GM21515 (cell line): ENCODE measurements around the gene IGF2.
"Not testable (repeated sequence)": the region's sequence is repeated elsewhere in the genome, so short reads cannot be mapped to it uniquely, and the experiment has no call there.

Experiments
- ATAC-seq: cut with Tn5 transposase; IDR thresholded peaks from one replicate; pipeline ENCODE4 v1.9.1; 2021; ENCODE audit not compliant: unreplicated experiment

The IGF2 gene

GRCh38 chr11:2139123-2139521, at the start of gene IGF2:
TSS of gene IGF2 (minus strand) at chr11:2139389. CDS start at chr11:2135523, 3,866 bp downstream.
- ATAC-seq, result no peak

GRCh38 chr11:2188745-2189144, 49.6 kb upstream of the IGF2 start:
- ATAC-seq, result no peak

GRCh38 chr11:2187280-2187707, 48.1 kb upstream of the IGF2 start:
- ATAC-seq, result no peak

GRCh38 chr11:2186669-2187279, 47.6 kb upstream of the IGF2 start:
- ATAC-seq, result no peak

- ATAC-seq, result no peak
Observed at GRCh38 chr11:2185324-2186085, 46.3 kb upstream of the IGF2 start.

GRCh38 chr11:2182692-2183474, 43.7 kb upstream of the IGF2 start:
- no peak for ATAC-seq

- ATAC-seq, result no peak
Observed at GRCh38 chr11:2182075-2182474, 42.9 kb upstream of the IGF2 start.

- ATAC-seq, result no peak
Observed at GRCh38 chr11:2180789-2181370, 41.7 kb upstream of the IGF2 start.

- ATAC-seq, result no peak
Observed at GRCh38 chr11:2180347-2180746, 41.2 kb upstream of the IGF2 start.

GRCh38 chr11:2179516-2179915, 40.3 kb upstream of the IGF2 start:
- no peak for ATAC-seq

- no peak for ATAC-seq
Observed at GRCh38 chr11:2178906-2179494, 39.8 kb upstream of the IGF2 start.

- not testable (repeated sequence) for ATAC-seq
Observed at GRCh38 chr11:2178055-2178773, 39.0 kb upstream of the IGF2 start.

- no peak for ATAC-seq
Observed at GRCh38 chr11:2177076-2177475, 37.9 kb upstream of the IGF2 start.

GRCh38 chr11:2176389-2176900, 37.3 kb upstream of the IGF2 start:
- no peak for ATAC-seq

- no peak for ATAC-seq
Observed at GRCh38 chr11:2175659-2176058, 36.5 kb upstream of the IGF2 start.

GRCh38 chr11:2174361-2174760, 35.2 kb upstream of the IGF2 start:
- ATAC-seq, result no peak

GRCh38 chr11:2173761-2174160, 34.6 kb upstream of the IGF2 start:
- ATAC-seq, result no peak

- no peak for ATAC-seq
Observed at GRCh38 chr11:2173150-2173693, 34.0 kb upstream of the IGF2 start.

GRCh38 chr11:2172676-2173075, 33.5 kb upstream of the IGF2 start:
- no peak for ATAC-seq

- ATAC-seq, result no peak
Observed at GRCh38 chr11:2171591-2172003, 32.4 kb upstream of the IGF2 start, which contains the start of gene TH. TSS of gene TH (minus strand) at chr11:2171815. CDS start at chr11:2171786, 29 bp downstream.
